Colonic mucosa (tissue), 4 donors: ENCODE results near the gene PLEKHH2. TPM values are rescaled to one million over a fixed set of nuclear protein-coding genes. Genes with fewer than 3 reads are reported as not detected.

ENCODE experiments used
- DNase-seq: peaks from one replicate; pipeline ENCODE4 v3.0.0-alpha.2; 2020
- H3K27ac ChIP-seq: fragments of 200-600 bp; one replicate; pipeline ENCODE4 v1.8.0; 2021
- H3K27me3 ChIP-seq: fragments of 200-600 bp; one replicate; pipeline ENCODE4 v1.8.0; 2021
- H3K36me3 ChIP-seq: fragments of 200-600 bp; one replicate; pipeline ENCODE4 v1.8.0; 2021
- H3K4me1 ChIP-seq: fragments of 200-600 bp; one replicate; pipeline ENCODE4 v1.8.0; 2021; ENCODE audit warnings: mild to moderate bottlenecking
- H3K4me3 ChIP-seq: fragments of 200-600 bp; one replicate; pipeline ENCODE4 v1.8.0; 2021
- H3K9ac ChIP-seq, 2 donors: one replicate each; pipeline ENCODE4 v1.7.0; 2013; ENCODE audit warnings: control low read depth in 2 of 2, low read depth in 2 of 2, low read length in 2 of 2
- H3K9me3 ChIP-seq: fragments of 200-600 bp; one replicate; pipeline ENCODE4 v1.8.0; 2021
- intact Hi-C: fragments of 100-400 bp; cut with DNase I; formaldehyde crosslinking; loops from one replicate; pipeline ENCODE4 v1.14.1; 2022
- total RNA-seq, 2 donors: library from RNA; stranded (reverse); fragmentation: NEBNext Ultra II Directional in 1 of 2; extraction: Animal tissue kit (Norgen Biotek cat#: 25700) in 1 of 2; gene quantifications; one replicate each; pipeline ENCODE4 v1.2.1, GENCODE V29; 2021
- TF ChIP-seq, protein P1 (sequence below): fragments of 200-600 bp; IDR thresholded peaks from one replicate; pipeline ENCODE4 v1.8.0; 2022; ENCODE audit warnings: antibody characterized with exemption, mild to moderate bottlenecking
- donor health status: healthy.
- donor health status: DM: no; HTN: no; CAD: no.
- donor health status: DM: no; HTN: no; CAD: no.

The PLEKHH2 gene
- total RNA-seq, 2 donors from 2014 or later: 1.6 to 5.5 TPM

DNA sequence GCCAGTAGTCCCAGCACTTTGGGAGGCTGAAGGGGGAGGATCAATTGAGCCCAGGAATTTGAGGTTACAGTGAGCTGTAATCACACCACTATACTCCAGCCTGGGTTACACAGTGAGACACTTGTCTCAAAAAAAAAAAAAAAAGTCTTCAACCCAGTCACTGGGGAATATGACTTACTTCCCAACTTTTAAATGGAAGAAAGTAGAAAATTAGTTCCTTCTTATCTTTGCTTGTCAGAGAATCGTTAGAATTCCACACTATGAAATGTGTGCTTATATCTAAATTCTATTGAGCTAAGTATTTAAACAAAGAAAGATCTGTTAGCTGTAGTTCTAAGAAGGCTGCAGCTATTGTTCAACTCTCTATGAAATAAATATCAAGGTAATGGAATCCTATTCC lies 159.1 kb downstream of the PLEKHH2 start:
- intact Hi-C loops: no loop called here
- Histone ChIP-seq H3K36me3 (no peaks in the 10 kb centered on the region), H3K4me3 (no peak overlapping the region), H3K27ac (no peak overlapping the region), H3K9me3 (no peaks in the 10 kb centered on the region), H3K4me1 (no peaks in the 10 kb centered on the region), H3K9ac (no peak overlapping the region), H3K27me3 (no peaks in the 10 kb centered on the region)
- TF ChIP-seq, protein P1, sequence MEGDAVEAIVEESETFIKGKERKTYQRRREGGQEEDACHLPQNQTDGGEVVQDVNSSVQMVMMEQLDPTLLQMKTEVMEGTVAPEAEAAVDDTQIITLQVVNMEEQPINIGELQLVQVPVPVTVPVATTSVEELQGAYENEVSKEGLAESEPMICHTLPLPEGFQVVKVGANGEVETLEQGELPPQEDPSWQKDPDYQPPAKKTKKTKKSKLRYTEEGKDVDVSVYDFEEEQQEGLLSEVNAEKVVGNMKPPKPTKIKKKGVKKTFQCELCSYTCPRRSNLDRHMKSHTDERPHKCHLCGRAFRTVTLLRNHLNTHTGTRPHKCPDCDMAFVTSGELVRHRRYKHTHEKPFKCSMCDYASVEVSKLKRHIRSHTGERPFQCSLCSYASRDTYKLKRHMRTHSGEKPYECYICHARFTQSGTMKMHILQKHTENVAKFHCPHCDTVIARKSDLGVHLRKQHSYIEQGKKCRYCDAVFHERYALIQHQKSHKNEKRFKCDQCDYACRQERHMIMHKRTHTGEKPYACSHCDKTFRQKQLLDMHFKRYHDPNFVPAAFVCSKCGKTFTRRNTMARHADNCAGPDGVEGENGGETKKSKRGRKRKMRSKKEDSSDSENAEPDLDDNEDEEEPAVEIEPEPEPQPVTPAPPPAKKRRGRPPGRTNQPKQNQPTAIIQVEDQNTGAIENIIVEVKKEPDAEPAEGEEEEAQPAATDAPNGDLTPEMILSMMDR: no peak
- no peak for DNase-seq

DNA sequence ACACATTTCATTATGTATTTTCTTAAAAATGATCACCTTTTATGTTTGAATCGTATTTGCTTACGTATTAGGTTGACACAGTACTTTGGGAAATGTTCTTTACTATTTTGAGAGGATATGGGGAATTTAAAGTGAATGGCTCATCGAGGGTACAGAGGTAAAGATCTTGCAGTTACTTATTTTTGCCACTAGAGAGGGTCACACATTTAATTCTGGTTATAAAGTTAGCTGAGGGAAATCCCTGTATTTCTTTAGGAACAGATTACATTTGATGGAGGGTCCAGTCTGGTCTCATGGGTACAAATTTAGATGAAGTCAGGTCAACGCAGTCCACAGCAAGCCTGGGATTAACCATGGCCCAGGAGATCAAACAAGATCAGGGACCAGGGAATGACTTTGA lies 161.2 kb downstream of the PLEKHH2 start:
- no peaks in the 10 kb centered on the region for H3K36me3 ChIP-seq
- intact Hi-C loops: no loop called here

DNA sequence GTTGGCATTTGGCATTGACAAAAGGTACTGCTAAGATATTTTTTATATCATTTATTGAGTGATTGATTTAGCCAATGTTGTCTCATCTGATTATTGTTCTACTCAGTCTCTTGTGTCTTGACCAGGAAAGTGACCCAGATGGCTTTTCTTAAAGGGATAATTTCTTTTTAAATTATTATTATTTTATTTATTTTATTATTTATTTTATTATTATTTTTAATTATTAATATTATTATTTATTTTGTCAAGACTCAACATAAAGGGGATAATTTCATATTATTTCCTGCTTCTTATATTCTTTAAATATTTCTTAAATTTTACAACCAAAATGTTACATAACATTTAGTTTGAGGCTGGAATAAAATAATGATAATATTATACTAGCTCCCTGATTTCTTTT lies 163.8 kb downstream of the PLEKHH2 start:
- H3K36me3 ChIP-seq: no peaks in the 10 kb centered on the region
- no peaks in the 10 kb centered on the region for H3K27me3 ChIP-seq
- no peak overlapping the region for H3K27ac ChIP-seq
- DNase-seq: no peak
- no peaks in the 10 kb centered on the region for H3K4me1 ChIP-seq
- H3K9me3 ChIP-seq: no peaks in the 10 kb centered on the region
- H3K9ac ChIP-seq: no peak overlapping the region
- TF ChIP-seq, protein P1: no peak
- H3K4me3 ChIP-seq: no peak overlapping the region
- intact Hi-C loops: no loop called here

More for the DNA sequence above, 161.2 kb downstream of the PLEKHH2 start:
- no peak overlapping the region for H3K27ac ChIP-seq
- H3K9ac ChIP-seq: no peak overlapping the region
- DNase-seq: no peak
- no peaks in the 10 kb centered on the region for H3K9me3 ChIP-seq
- no peaks in the 10 kb centered on the region for H3K4me1 ChIP-seq
- H3K27me3 ChIP-seq: no peaks in the 10 kb centered on the region
- H3K4me3 ChIP-seq: no peak overlapping the region
- TF ChIP-seq, protein P1: peak; percentile 33

GRCh38 chr2:43802135-43802534 lies 165.1 kb downstream of the PLEKHH2 start:
- TF ChIP-seq, protein P1: no peak
- intact Hi-C loops: no loop called here
- Histone ChIP-seq H3K36me3 (no peaks in the 10 kb centered on the region), H3K9me3 (no peaks in the 10 kb centered on the region), H3K9ac (no peak overlapping the region), H3K27me3 (no peaks in the 10 kb centered on the region), H3K4me1 (no peaks in the 10 kb centered on the region), H3K4me3 (no peak overlapping the region), H3K27ac (no peak overlapping the region)
- DNase-seq: no peak

DNA sequence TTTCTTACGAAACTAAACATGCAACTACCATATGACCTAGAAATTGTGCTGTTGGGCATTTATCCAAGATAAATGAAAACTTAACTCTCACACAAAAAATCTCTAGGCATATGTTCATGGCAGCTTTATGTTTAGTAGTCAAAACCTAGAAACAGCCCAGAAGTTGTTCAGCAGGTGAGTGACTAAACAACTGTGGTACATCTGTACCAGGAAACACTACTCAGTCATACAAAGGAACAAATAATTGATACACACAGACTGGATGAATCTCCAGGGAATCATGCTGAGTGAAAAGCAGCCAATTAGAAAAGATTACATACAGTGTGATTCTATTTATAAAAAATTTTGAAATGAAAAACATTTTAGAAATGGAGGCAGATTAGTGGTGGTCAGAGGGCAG lies 166.1 kb downstream of the PLEKHH2 start:
- Histone ChIP-seq H3K27me3 (no peaks in the 10 kb centered on the region), H3K9ac (no peak overlapping the region), H3K4me3 (no peak overlapping the region), H3K9me3 (no peaks in the 10 kb centered on the region), H3K36me3 (no peaks in the 10 kb centered on the region), H3K4me1 (no peaks in the 10 kb centered on the region), H3K27ac (no peak overlapping the region)
- no peak for DNase-seq
- intact Hi-C loops: no loop called here
- TF ChIP-seq, protein P1: no peak

DNA sequence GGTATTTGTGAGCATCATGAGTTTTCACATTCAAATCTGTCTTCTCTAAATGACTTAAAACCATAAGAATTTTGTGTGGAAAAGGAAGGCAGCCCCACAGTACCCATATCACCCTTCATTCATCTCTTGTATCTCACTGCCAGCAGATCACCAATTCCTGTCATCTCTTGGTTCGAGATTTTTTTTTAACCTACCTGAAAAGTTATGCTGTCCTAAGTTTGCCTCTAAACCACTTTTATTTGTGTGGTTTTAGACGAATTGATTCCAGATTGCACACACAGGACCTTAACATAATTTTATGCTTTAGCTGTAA lies 169.6 kb downstream of the PLEKHH2 start:
- TF ChIP-seq, protein P1: no peak
- Histone ChIP-seq H3K27ac (no peak overlapping the region), H3K36me3 (no peaks in the 10 kb centered on the region), H3K9ac (no peak overlapping the region), H3K27me3 (no peaks in the 10 kb centered on the region), H3K4me1 (no peaks in the 10 kb centered on the region), H3K9me3 (no peaks in the 10 kb centered on the region), H3K4me3 (no peak overlapping the region)
- no peak for DNase-seq
- intact Hi-C loops: no loop called here
